Measurements from ENCODE around the gene HCRTR1.
A peak's percentile ranks its signal among the peaks of the same experiment; 100 is the strongest.

Gene HCRTR1

DNA sequence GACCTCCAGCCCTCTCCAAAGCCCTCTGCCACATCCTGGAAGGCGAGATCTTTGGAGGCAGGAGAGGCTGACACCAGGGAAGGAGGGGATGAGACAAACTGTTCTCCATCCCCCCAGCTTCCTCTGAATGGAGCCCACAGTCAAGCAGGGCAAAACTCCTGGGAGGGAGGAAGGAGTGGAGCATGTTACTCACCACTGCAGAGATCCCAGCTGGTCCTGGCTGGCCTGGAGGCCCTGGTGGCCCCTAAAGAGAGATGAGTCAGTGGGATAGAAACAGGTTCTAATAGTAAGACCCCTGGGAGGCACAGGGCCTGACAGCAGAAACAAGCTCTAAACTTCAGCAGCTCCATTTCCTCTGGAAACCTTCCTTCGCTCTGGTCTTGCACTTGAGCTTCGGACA, 41.2 kb downstream of the HCRTR1 start:
- H3K4me3 ChIP-seq (ENCODE audit: low read depth, low read length): no peak overlapping the region
- in situ Hi-C loops (cut with HindIII; ENCODE audit: low sequenced_read_pairs): loop anchor here (25.0 kb wide), 1 partner anchor 304 kb away; no protein-coding TSS in a partner anchor
- TF ChIP-seq, protein P1, sequence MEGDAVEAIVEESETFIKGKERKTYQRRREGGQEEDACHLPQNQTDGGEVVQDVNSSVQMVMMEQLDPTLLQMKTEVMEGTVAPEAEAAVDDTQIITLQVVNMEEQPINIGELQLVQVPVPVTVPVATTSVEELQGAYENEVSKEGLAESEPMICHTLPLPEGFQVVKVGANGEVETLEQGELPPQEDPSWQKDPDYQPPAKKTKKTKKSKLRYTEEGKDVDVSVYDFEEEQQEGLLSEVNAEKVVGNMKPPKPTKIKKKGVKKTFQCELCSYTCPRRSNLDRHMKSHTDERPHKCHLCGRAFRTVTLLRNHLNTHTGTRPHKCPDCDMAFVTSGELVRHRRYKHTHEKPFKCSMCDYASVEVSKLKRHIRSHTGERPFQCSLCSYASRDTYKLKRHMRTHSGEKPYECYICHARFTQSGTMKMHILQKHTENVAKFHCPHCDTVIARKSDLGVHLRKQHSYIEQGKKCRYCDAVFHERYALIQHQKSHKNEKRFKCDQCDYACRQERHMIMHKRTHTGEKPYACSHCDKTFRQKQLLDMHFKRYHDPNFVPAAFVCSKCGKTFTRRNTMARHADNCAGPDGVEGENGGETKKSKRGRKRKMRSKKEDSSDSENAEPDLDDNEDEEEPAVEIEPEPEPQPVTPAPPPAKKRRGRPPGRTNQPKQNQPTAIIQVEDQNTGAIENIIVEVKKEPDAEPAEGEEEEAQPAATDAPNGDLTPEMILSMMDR (IDR thresholded peaks at IDR 0.05; ENCODE audit: low read depth, low read length, missing control alignments): no peak
- DNase-seq (ENCODE audit: low read depth): no peak

DNA sequence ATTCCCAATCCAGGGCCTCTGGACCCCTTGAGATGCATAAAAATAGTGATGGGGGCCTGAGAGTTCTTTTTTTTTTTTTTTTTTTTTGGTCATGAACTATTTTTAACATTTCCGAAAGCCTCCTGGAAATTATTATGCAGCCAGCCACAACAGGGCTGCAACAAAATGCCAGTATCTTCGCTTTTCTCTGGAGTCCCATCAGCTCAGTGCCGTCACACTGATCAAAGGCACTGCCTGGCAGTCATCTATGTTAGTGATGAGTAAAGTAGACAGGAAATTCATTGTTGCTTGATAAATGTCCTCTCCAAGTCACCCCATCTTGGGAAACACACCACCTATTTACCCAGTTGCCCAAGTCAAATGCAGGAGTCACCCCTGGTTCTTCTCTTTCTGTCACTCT, 42.4 kb downstream of the HCRTR1 start:
- DNase-seq (ENCODE audit: low read depth): no peak
- TF ChIP-seq, protein P1 (IDR thresholded peaks at IDR 0.05; ENCODE audit: low read depth, low read length, missing control alignments): no peak
- no peak overlapping the region for H3K4me3 ChIP-seq (ENCODE audit: low read depth, low read length)
- in situ Hi-C loops (cut with HindIII; ENCODE audit: low sequenced_read_pairs): loop anchor here (25.0 kb wide), 1 partner anchor 302 kb away; no protein-coding TSS in a partner anchor

- DNase-seq (ENCODE audit: low read depth): no peak
- in situ Hi-C loops (cut with HindIII; ENCODE audit: low sequenced_read_pairs): loop anchor here (25.0 kb wide), 1 partner anchor 301 kb away; no protein-coding TSS in a partner anchor
- TF ChIP-seq, protein P1 (IDR thresholded peaks at IDR 0.05; ENCODE audit: low read depth, low read length, missing control alignments): no peak
- H3K4me3 ChIP-seq (ENCODE audit: low read depth, low read length): no peak overlapping the region
Measured at GRCh38 chr1:31660871-31661455, 43.5 kb downstream of the HCRTR1 start.

- TF ChIP-seq, protein P1 (IDR thresholded peaks at IDR 0.05; ENCODE audit: low read depth, low read length, missing control alignments): no peak
- no peak overlapping the region for H3K4me3 ChIP-seq (ENCODE audit: low read depth, low read length)
- in situ Hi-C loops (cut with HindIII; ENCODE audit: low sequenced_read_pairs): loop anchor here (25.0 kb wide), 1 partner anchor 300 kb away; no protein-coding TSS in a partner anchor
- no peak for DNase-seq (ENCODE audit: low read depth)
Measured at GRCh38 chr1:31661856-31662255, 44.4 kb downstream of the HCRTR1 start.

DNA sequence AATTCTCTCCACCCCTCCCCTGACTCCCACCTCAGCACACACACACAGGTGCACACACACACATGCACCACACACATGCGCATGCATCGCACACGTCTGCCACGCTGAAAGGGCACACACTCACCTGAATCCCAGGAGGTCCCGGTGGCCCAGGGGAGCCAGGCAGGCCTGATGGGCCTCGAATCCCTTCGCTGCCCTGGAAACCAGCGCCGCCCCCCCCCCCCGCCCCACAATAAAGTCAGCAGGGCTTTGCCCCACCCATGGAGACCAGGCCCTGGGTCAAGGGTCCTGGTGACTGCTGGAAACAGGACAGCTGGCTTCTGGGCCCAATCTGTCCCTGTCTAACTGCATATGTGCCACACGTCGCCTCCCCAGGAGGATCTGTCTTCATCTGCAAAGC, 45.0 kb downstream of the HCRTR1 start:
- H3K4me3 ChIP-seq (ENCODE audit: low read depth, low read length): no peak overlapping the region
- TF ChIP-seq, protein P1 (IDR thresholded peaks at IDR 0.05; ENCODE audit: low read depth, low read length, missing control alignments): no peak
- no peak for DNase-seq (ENCODE audit: low read depth)
- in situ Hi-C loops (cut with HindIII; ENCODE audit: low sequenced_read_pairs): loop anchor here (25.0 kb wide), 1 partner anchor 300 kb away; no protein-coding TSS in a partner anchor

GRCh38 chr1:31663622-31664452, 46.3 kb downstream of the HCRTR1 start:
- in situ Hi-C loops (cut with HindIII; ENCODE audit: low sequenced_read_pairs): loop anchor here (25.0 kb wide), 1 partner anchor 298 kb away; no protein-coding TSS in a partner anchor

More at GRCh38 chr1:31663622-31664452, 46.3 kb downstream of the HCRTR1 start:
- TF ChIP-seq, protein P1 (IDR thresholded peaks at IDR 0.05; ENCODE audit: low read depth, low read length, missing control alignments): peak; percentile 87
- H3K4me3 ChIP-seq (ENCODE audit: low read depth, low read length): no peak overlapping the region
- no peak for DNase-seq (ENCODE audit: low read depth)

Data from astrocyte of the cerebellum (primary cell).